SK-N-SH treated with all-trans-retinoic acid at 6 μM for 48 hours (cell line): ENCODE data around the gene RTCB.

Experiments used
- ATAC-seq: fragments of 200-7000 bp; cut with Tn5 transposase; 3 replicates; pipeline ENCODE4 v1.9.1; 2020; ENCODE audit warnings: mild to moderate bottlenecking, moderate library complexity
- ARNTL ChIP-seq: fragments of 450-650 bp; formaldehyde crosslinking; IDR thresholded peaks from 2 replicates; pipeline ENCODE4 v1.5.0; 2020; ENCODE audit warnings: low read depth, mild to moderate bottlenecking, moderate library complexity, borderline replicate concordance
- BACH2 ChIP-seq: fragments of 250-450 bp; sonication (Bioruptor Pico); IDR thresholded peaks from 2 replicates; pipeline ENCODE4 v1.9.0; 2021; ENCODE audit warnings: mild to moderate bottlenecking, borderline replicate concordance
- CREB5 ChIP-seq: fragments of 250-450 bp; sonication (Bioruptor Pico); IDR thresholded peaks from 2 replicates; pipeline ENCODE4 v1.5.1; 2020; ENCODE audit warnings: low read depth, mild to moderate bottlenecking, moderate library complexity
- CSRNP3 ChIP-seq: fragments of 250-450 bp; sonication (Bioruptor Pico); IDR thresholded peaks from 2 replicates; pipeline ENCODE4 v1.5.1; 2021; ENCODE audit warnings: mild to moderate bottlenecking, moderate library complexity
- ESRRG ChIP-seq: fragments of 250-450 bp; sonication (Bioruptor Pico); IDR thresholded peaks from 2 replicates; pipeline ENCODE4 v1.6.1; 2021; ENCODE audit warnings: mild to moderate bottlenecking
- GLIS3 ChIP-seq: fragments of 250-450 bp; sonication (Bioruptor Pico); IDR thresholded peaks from 2 replicates; pipeline ENCODE4 v1.5.0; 2020; ENCODE audit warnings: mild to moderate bottlenecking, moderate library complexity
- ISL1 ChIP-seq: fragments of 250-450 bp; sonication (Bioruptor Pico); IDR thresholded peaks from 2 replicates; pipeline ENCODE4 v2.1.2; 2022; ENCODE audit warnings: mild to moderate bottlenecking, moderate library complexity
- OSR1 ChIP-seq: fragments of 250-450 bp; sonication (Bioruptor Pico); IDR thresholded peaks from 2 replicates; pipeline ENCODE4 v1.8.0; 2022; ENCODE audit warnings: moderate library complexity, mild to moderate bottlenecking, inconsistent platforms
- PATZ1 ChIP-seq: fragments of 250-450 bp; sonication (Bioruptor Pico); IDR thresholded peaks from 2 replicates; pipeline ENCODE4 v1.8.0; 2020; ENCODE audit warnings: mild to moderate bottlenecking, moderate library complexity, borderline replicate concordance
- PPARA ChIP-seq: fragments of 250-450 bp; sonication (Bioruptor Pico); IDR thresholded peaks from 2 replicates; pipeline ENCODE4 v1.5.0; 2020; ENCODE audit warnings: mild to moderate bottlenecking, borderline replicate concordance
- RARB ChIP-seq: fragments of 250-450 bp; sonication (Bioruptor Pico); IDR thresholded peaks from 2 replicates; pipeline ENCODE4 v1.8.0; 2021; ENCODE audit warnings: mild to moderate bottlenecking, moderate library complexity
- SNAI2 ChIP-seq: fragments of 250-450 bp; sonication (Bioruptor Pico); IDR thresholded peaks from 2 replicates; pipeline ENCODE4 v1.5.0; 2020; ENCODE audit warnings: mild to moderate bottlenecking, moderate library complexity
- TCF4 ChIP-seq: fragments of 250-450 bp; sonication (Bioruptor Pico); IDR thresholded peaks from 2 replicates; pipeline ENCODE4 v1.8.0; 2021; ENCODE audit warnings: mild to moderate bottlenecking, moderate library complexity, borderline replicate concordance
- TSHZ2 ChIP-seq: fragments of 250-450 bp; sonication (Bioruptor Pico); IDR thresholded peaks from 2 replicates; pipeline ENCODE4 v1.5.0; 2020; ENCODE audit warnings: mild to moderate bottlenecking, moderate library complexity
- ZC3H10 ChIP-seq: fragments of 250-450 bp; sonication (Bioruptor Pico); IDR thresholded peaks from 2 replicates; pipeline ENCODE4 v1.5.1; 2021; ENCODE audit warnings: mild to moderate bottlenecking, moderate library complexity
- ZFP3 ChIP-seq: fragments of 250-450 bp; sonication (Bioruptor Pico); IDR thresholded peaks from 2 replicates; pipeline ENCODE4 v1.5.0; 2020; ENCODE audit warnings: mild to moderate bottlenecking, moderate library complexity
- ZFP30 ChIP-seq: fragments of 450-650 bp; formaldehyde crosslinking; IDR thresholded peaks from 2 replicates; pipeline ENCODE4 v1.5.0; 2022; ENCODE audit warnings: mild to moderate bottlenecking, moderate library complexity
- ZNF565 ChIP-seq: fragments of 450-650 bp; formaldehyde crosslinking; conservative IDR thresholded peaks from 2 replicates; pipeline ENCODE4 v1.5.0; 2020; ENCODE audit warnings: low read depth, mild to moderate bottlenecking, moderate library complexity
- ZNF70 ChIP-seq: fragments of 450-650 bp; formaldehyde crosslinking; IDR thresholded peaks from 2 replicates; pipeline ENCODE4 v1.5.0; 2020; ENCODE audit warnings: mild to moderate bottlenecking, moderate library complexity
- ZNF8 ChIP-seq: fragments of 450-650 bp; formaldehyde crosslinking; IDR thresholded peaks from 2 replicates; pipeline ENCODE4 v1.5.0; 2020; ENCODE audit warnings: mild to moderate bottlenecking, moderate library complexity

Gene RTCB

GRCh38 chr22:32339190-32340012 is 72.6 kb downstream of the RTCB start:
- ATAC-seq, result no peak
- no peak for TF ChIP-seq ZFP30
- TF ChIP-seq ZNF8 (CRISPR knock-in tag), result no peak
- TF ChIP-seq TSHZ2 (CRISPR knock-in tag), result no peak
- no peak for TF ChIP-seq TCF4 (CRISPR knock-in tag)
- TF ChIP-seq ZC3H10 (CRISPR knock-in tag), result no peak
- no peak for TF ChIP-seq GLIS3 (CRISPR knock-in tag)

- TF ChIP-seq CREB5 (CRISPR knock-in tag) (no peak), ZFP3 (no peak), ZNF8 (CRISPR knock-in tag) (no peak), ZNF565 (CRISPR knock-in tag) (no peak), GLIS3 (CRISPR knock-in tag) (no peak), RARB (CRISPR knock-in tag) (no peak), ARNTL (CRISPR knock-in tag) (no peak), PPARA (no peak), PATZ1 (CRISPR knock-in tag) (no peak), TSHZ2 (CRISPR knock-in tag) (no peak), BACH2 (CRISPR knock-in tag) (no peak), ISL1 (no peak), ZC3H10 (CRISPR knock-in tag) (no peak), CSRNP3 (CRISPR knock-in tag) (no peak), SNAI2 (no peak), OSR1 (no peak), ESRRG (CRISPR knock-in tag) (no peak), ZNF70 (CRISPR knock-in tag) (no peak)
- no peak for ATAC-seq
Observed at GRCh38 chr22:32338757-32339156, 73.3 kb downstream of the RTCB start.
